Body of pancreas (tissue), 4 donors: ENCODE data around the gene BCL11B.

ENCODE experiments used
- CTCF ChIP-seq, 7 experiments: fragments of 450-650 bp in 4 of 7; fragments of 200-600 bp in 3 of 7; sonication (generic) in 3 of 7; IDR thresholded peaks; one replicate each; pipeline ENCODE4 v1.5.1; 2016 to 2019; ENCODE audit warnings: antibody characterized with exemption in 7 of 7
- POLR2A ChIP-seq, 3 donors: fragments of 450-650 bp; IDR thresholded peaks; one replicate each; pipeline ENCODE4 v1.6.1; 2016; ENCODE audit warnings: antibody characterized with exemption in 3 of 3, mild to moderate bottlenecking in 2 of 3

GRCh38 chr14:99187858-99188257, 84.1 kb downstream of the BCL11B start:
- TF ChIP-seq CTCF (IDR thresholded peaks at IDR 0.05) (no peak), POLR2A (IDR thresholded peaks at IDR 0.05) (no peak)
